ENCODE results near the gene CFAP54.

The CFAP54 gene

GRCh38 chr12:96766232-96766631 lies 276.9 kb downstream of the CFAP54 start:
- DNase-seq, result no peak

GRCh38 chr12:96769400-96769799 lies 280.0 kb downstream of the CFAP54 start:
- no peak for DNase-seq

GRCh38 chr12:96770219-96771102 lies 281.1 kb downstream of the CFAP54 start:
- DNase-seq, result peak; percentile 98

- DNase-seq, result no peak
Observed at GRCh38 chr12:96773031-96773430, 283.7 kb downstream of the CFAP54 start.

- DNase-seq, result no peak
Observed at GRCh38 chr12:96774496-96775256, 285.3 kb downstream of the CFAP54 start.

- no peak for DNase-seq
Observed at GRCh38 chr12:96776908-96777307, 287.5 kb downstream of the CFAP54 start.

- DNase-seq, result no peak
Observed at GRCh38 chr12:96780330-96780729, 291.0 kb downstream of the CFAP54 start.

GRCh38 chr12:96786791-96787190 lies 297.4 kb downstream of the CFAP54 start:
- no peak for DNase-seq

GRCh38 chr12:96803969-96804368 lies 314.6 kb downstream of the CFAP54 start:
- DNase-seq, result no peak

GRCh38 chr12:96806272-96806671 lies 316.9 kb downstream of the CFAP54 start:
- DNase-seq, result no peak

GRCh38 chr12:96807741-96808140 lies 318.4 kb downstream of the CFAP54 start:
- no peak for DNase-seq

- no peak for DNase-seq
Observed at GRCh38 chr12:96808587-96808986, 319.2 kb downstream of the CFAP54 start.

- no peak for DNase-seq
Observed at GRCh38 chr12:96809522-96809921, 320.1 kb downstream of the CFAP54 start.

GRCh38 chr12:96810057-96810456 lies 320.7 kb downstream of the CFAP54 start:
- peak; percentile 12 for DNase-seq

GRCh38 chr12:96810477-96810876 lies 321.1 kb downstream of the CFAP54 start:
- DNase-seq, result no peak

GRCh38 chr12:96811083-96811482 lies 321.7 kb downstream of the CFAP54 start:
- DNase-seq, result no peak

GRCh38 chr12:96812153-96812552 lies 322.8 kb downstream of the CFAP54 start:
- no peak for DNase-seq

- DNase-seq, result no peak
Observed at GRCh38 chr12:96814200-96814599, 324.8 kb downstream of the CFAP54 start.

GRCh38 chr12:96821592-96821991 lies 332.2 kb downstream of the CFAP54 start:
- DNase-seq, result no peak

- DNase-seq, result no peak
Observed at GRCh38 chr12:96822641-96823040, 333.3 kb downstream of the CFAP54 start.

- DNase-seq, result no peak
Observed at GRCh38 chr12:96824074-96824837, 334.9 kb downstream of the CFAP54 start.

- no peak for DNase-seq
Observed at GRCh38 chr12:96824838-96825236, 335.5 kb downstream of the CFAP54 start.

GRCh38 chr12:96828169-96828789 lies 338.9 kb downstream of the CFAP54 start:
- no peak for DNase-seq
